ENCODE measurements around the gene ZDHHC1. TPM values are rescaled to one million over a fixed set of nuclear protein-coding genes. Genes with fewer than 3 reads are reported as not detected.

The ZDHHC1 gene
- polyA plus RNA-seq, 1 of the 3 experiments (the other 2 are of a cell fraction) = 15.8 TPM

GRCh38 chr16:67417333-67418061 is 1.2 kb upstream of the ZDHHC1 start:
- Histone ChIP-seq H2AFZ (ENCODE audit: low read depth) (no peak overlapping the region; the same call in 1 of the 2 replicates), H3K9ac (no peak overlapping the region), H3K36me3 (replicated peaks in 1 of 2; ENCODE audit: control insufficient read depth in 1 of 2, insufficient read depth in 2 of 2, low read length in 1 of 2) (no peaks in the 10 kb centered on the region), H3K9me3 (no peaks in the 10 kb centered on the region), H3K79me2 (ENCODE audit: insufficient read depth) (peaks cover 39% of the 10 kb centered on the region), H3K27ac (ENCODE audit: low read depth in 2 of 2, low read length in 1 of 2) (no peak overlapping the region), H4K20me1 (ENCODE audit: insufficient read depth) (no peaks in the 10 kb centered on the region), H3K27me3 (ENCODE audit: insufficient read depth) (no peaks in the 10 kb centered on the region), H3K4me1 (ENCODE audit: control insufficient read depth in 1 of 2, insufficient read depth in 2 of 2, low read depth in 1 of 2, low read length in 1 of 2) (no peaks in the 10 kb centered on the region; a peak in 1 of 4 replicates), H3K9me2 (no peaks in the 10 kb centered on the region), H3F3A (replicated peaks; ENCODE audit: insufficient read depth) (peaks cover 5% of the 10 kb centered on the region), H3K4me3 (ENCODE audit: low read depth in 2 of 2, low read length in 1 of 2) (no peak overlapping the region), H3K4me2 (no peak overlapping the region)
- CTCF ChIA-PET = interaction anchor here (0.7 to 5.9 kb wide), 28 partner anchors 9 to 444 kb away, joined by 3 to 75 read pairs (median 4); partner anchors contain the start of genes KCTD19 and LRRC36
- POLR2A ChIA-PET = no interaction called here
- 71% methylated on average over 2 of the region's 2 CpGs for WGBS (ENCODE audit: low lambda C conversion rate)
- DNase-seq = no peak
- TF ChIP-seq SIN3A (IDR thresholded peaks at IDR 0.05; ENCODE audit: borderline replicate concordance, low read depth, low read length) = no peak
- TF ChIP-seq, protein P1, sequence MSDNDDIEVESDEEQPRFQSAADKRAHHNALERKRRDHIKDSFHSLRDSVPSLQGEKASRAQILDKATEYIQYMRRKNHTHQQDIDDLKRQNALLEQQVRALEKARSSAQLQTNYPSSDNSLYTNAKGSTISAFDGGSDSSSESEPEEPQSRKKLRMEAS (IDR thresholded peaks at IDR 0.05; ENCODE audit: low read depth) = no peak
- TF ChIP-seq TEAD4 (IDR thresholded peaks at IDR 0.05; ENCODE audit: borderline replicate concordance, insufficient read depth) = no peak
- TF ChIP-seq TAF1 (IDR thresholded peaks at IDR 0.05; ENCODE audit: borderline replicate concordance, low read depth, low read length) = no peak
- TF ChIP-seq IRF3 (IDR thresholded peaks at IDR 0.05; ENCODE audit: low read depth, low read length) = no peak
- TF ChIP-seq, protein P2, sequence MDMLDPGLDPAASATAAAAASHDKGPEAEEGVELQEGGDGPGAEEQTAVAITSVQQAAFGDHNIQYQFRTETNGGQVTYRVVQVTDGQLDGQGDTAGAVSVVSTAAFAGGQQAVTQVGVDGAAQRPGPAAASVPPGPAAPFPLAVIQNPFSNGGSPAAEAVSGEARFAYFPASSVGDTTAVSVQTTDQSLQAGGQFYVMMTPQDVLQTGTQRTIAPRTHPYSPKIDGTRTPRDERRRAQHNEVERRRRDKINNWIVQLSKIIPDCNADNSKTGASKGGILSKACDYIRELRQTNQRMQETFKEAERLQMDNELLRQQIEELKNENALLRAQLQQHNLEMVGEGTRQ (IDR thresholded peaks at IDR 0.05; ENCODE audit: borderline replicate concordance, low read depth, low read length) = no peak
- TF ChIP-seq, protein P3, sequence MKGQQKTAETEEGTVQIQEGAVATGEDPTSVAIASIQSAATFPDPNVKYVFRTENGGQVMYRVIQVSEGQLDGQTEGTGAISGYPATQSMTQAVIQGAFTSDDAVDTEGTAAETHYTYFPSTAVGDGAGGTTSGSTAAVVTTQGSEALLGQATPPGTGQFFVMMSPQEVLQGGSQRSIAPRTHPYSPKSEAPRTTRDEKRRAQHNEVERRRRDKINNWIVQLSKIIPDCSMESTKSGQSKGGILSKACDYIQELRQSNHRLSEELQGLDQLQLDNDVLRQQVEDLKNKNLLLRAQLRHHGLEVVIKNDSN (IDR thresholded peaks at IDR 0.05; ENCODE audit: borderline replicate concordance, low read depth) = no peak
- no peak for TF ChIP-seq YY1 (IDR thresholded peaks at IDR 0.05; ENCODE audit: low read depth)
- TF ChIP-seq PBX3 (IDR thresholded peaks at IDR 0.05) = no peak
- TF ChIP-seq MXI1 (IDR thresholded peaks at IDR 0.05; ENCODE audit: low read depth, low read length) = no peak
- TF ChIP-seq FOXJ3 (CRISPR knock-in tag; IDR thresholded peaks at IDR 0.05) = no peak
- TF ChIP-seq POLR2AphosphoS5 (IDR thresholded peaks at IDR 0.05; ENCODE audit: low read depth, low read length) = no peak
- TF ChIP-seq CHD2 (IDR thresholded peaks at IDR 0.05; ENCODE audit: low read length, partially characterized antibody) = no peak
- TF ChIP-seq, protein P4, sequence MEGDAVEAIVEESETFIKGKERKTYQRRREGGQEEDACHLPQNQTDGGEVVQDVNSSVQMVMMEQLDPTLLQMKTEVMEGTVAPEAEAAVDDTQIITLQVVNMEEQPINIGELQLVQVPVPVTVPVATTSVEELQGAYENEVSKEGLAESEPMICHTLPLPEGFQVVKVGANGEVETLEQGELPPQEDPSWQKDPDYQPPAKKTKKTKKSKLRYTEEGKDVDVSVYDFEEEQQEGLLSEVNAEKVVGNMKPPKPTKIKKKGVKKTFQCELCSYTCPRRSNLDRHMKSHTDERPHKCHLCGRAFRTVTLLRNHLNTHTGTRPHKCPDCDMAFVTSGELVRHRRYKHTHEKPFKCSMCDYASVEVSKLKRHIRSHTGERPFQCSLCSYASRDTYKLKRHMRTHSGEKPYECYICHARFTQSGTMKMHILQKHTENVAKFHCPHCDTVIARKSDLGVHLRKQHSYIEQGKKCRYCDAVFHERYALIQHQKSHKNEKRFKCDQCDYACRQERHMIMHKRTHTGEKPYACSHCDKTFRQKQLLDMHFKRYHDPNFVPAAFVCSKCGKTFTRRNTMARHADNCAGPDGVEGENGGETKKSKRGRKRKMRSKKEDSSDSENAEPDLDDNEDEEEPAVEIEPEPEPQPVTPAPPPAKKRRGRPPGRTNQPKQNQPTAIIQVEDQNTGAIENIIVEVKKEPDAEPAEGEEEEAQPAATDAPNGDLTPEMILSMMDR (IDR thresholded peaks at IDR 0.05) = no peak
- no peak for TF ChIP-seq ZBTB33 (IDR thresholded peaks at IDR 0.05; ENCODE audit: borderline replicate concordance, low read depth)
- TF ChIP-seq MEF2A (IDR thresholded peaks at IDR 0.05; ENCODE audit: borderline replicate concordance, low read depth) = no peak
- TF ChIP-seq JUND (IDR thresholded peaks at IDR 0.05) = no peak
- no peak for TF ChIP-seq NFIC (IDR thresholded peaks at IDR 0.05; ENCODE audit: borderline replicate concordance)
- TF ChIP-seq FOSL2 (IDR thresholded peaks at IDR 0.05; ENCODE audit: borderline replicate concordance, low read depth) = no peak
- TF ChIP-seq GABPA (IDR thresholded peaks at IDR 0.05; ENCODE audit: low read depth) = no peak
